ENCODE measurements around the gene OR10R2. TPM values are rescaled to one million over a fixed set of nuclear protein-coding genes. Genes with fewer than 3 reads are reported as not detected.
A peak's percentile ranks its signal among the peaks of the same experiment; 100 is the strongest.

OR10R2 gene
- total RNA-seq, 4 donors from 2014 or later = not detected

DNA sequence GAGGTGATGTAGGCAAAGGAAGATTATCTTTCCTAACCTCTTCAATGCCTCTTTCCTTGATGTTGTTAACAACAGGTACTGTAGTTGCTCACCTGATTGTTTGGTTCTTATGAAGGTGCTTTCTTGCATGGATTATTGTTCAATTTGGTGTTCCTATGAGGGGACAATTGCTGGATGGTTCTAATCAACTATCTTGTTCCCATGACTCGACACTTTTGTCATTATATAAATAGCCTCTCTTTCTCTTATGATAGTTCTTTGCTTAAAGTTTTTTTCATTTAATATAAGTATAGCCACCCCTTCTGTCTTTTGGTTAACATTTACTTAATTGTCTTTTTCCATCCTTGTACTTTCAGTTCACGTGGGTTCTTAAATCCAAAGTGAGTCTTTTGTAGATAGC, 35.5 kb downstream of the OR10R2 start:
- no peak for TF ChIP-seq POLR2A (IDR thresholded peaks at IDR 0.05)
- TF ChIP-seq, protein P1, sequence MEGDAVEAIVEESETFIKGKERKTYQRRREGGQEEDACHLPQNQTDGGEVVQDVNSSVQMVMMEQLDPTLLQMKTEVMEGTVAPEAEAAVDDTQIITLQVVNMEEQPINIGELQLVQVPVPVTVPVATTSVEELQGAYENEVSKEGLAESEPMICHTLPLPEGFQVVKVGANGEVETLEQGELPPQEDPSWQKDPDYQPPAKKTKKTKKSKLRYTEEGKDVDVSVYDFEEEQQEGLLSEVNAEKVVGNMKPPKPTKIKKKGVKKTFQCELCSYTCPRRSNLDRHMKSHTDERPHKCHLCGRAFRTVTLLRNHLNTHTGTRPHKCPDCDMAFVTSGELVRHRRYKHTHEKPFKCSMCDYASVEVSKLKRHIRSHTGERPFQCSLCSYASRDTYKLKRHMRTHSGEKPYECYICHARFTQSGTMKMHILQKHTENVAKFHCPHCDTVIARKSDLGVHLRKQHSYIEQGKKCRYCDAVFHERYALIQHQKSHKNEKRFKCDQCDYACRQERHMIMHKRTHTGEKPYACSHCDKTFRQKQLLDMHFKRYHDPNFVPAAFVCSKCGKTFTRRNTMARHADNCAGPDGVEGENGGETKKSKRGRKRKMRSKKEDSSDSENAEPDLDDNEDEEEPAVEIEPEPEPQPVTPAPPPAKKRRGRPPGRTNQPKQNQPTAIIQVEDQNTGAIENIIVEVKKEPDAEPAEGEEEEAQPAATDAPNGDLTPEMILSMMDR (IDR thresholded peaks at IDR 0.05) = no peak
- H3K27me3 ChIP-seq = no peaks in the 10 kb centered on the region
- H3K4me1 ChIP-seq = no peaks in the 10 kb centered on the region
- H3K27ac ChIP-seq = no peak overlapping the region
- no peak overlapping the region for H3K4me3 ChIP-seq
- H3K36me3 ChIP-seq = no peaks in the 10 kb centered on the region
- no peak for DNase-seq
- no peaks in the 10 kb centered on the region for H3K9me3 ChIP-seq
- intact Hi-C loops (cut with DNase I; ENCODE audit: low total_unique reads) = no loop called here

DNA sequence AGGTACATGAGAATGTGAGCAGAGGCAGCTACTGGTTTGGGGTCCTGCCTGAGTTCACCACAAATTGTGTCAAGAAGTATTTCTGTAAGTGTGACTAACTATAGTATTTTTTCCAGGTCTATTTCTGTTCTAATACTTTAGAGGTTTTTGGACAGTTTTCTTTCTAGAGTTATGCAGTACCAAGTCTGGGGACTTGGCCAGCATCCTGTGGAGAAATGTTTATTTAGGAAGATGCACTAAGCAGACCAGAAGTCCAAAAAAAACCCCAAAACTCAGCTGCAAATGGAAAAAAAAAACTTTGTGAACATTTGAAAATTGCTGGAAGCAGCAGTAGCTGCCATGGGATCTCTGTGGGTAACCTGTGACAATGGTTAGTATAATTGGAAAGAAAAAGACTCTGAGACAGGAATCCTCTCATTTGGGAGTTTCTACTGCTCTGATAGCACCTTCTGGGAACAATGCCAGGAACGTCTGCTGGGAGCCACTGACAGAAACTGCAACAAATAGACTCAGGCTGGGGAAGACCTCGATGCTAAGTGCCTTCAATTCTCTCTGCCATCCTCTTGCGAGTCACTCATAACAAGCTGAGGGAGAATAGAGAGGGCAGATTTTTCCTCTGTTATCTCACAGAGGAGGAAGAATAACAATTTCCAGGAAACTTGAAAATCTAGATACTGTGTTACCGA, 37.6 kb downstream of the OR10R2 start:
- no peaks in the 10 kb centered on the region for H3K9me3 ChIP-seq
- H3K36me3 ChIP-seq = no peaks in the 10 kb centered on the region
- no peak overlapping the region for H3K27ac ChIP-seq
- H3K4me1 ChIP-seq = no peaks in the 10 kb centered on the region
- DNase-seq = peak in 1 of 2 donors; percentile 27
- no peaks in the 10 kb centered on the region for H3K27me3 ChIP-seq
- H3K4me3 ChIP-seq = no peak overlapping the region
- intact Hi-C loops (cut with DNase I; ENCODE audit: low total_unique reads) = no loop called here
- no peak for TF ChIP-seq POLR2A (IDR thresholded peaks at IDR 0.05)
- TF ChIP-seq, protein P1 (IDR thresholded peaks at IDR 0.05) = no peak

DNA sequence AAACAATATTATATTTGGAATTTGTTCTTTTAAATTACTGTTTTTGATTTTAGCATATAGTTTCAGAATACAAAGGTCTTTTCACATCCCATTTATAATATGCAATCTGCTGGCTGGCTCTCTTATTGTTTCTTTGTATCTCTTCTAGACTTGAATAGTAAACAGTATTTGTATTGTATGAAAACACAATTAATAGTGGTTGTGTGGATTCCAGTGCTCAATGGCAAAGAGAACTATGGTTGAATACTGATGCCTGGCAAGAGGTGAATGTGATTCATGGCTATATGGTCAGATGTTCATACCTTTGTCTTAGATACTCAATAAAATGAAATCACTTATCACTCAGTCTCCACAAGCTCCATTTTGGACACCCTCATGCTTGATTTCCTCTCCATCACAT, 44.9 kb downstream of the OR10R2 start:
- DNase-seq = no peak
- TF ChIP-seq, protein P1 (IDR thresholded peaks at IDR 0.05) = no peak
- no peak for TF ChIP-seq POLR2A (IDR thresholded peaks at IDR 0.05)
- Histone ChIP-seq H3K4me1 (no peaks in the 10 kb centered on the region), H3K27me3 (no peaks in the 10 kb centered on the region), H3K27ac (no peak overlapping the region), H3K9me3 (no peaks in the 10 kb centered on the region), H3K36me3 (no peaks in the 10 kb centered on the region), H3K4me3 (no peak overlapping the region)
- intact Hi-C loops (cut with DNase I; ENCODE audit: low total_unique reads) = no loop called here

DNA sequence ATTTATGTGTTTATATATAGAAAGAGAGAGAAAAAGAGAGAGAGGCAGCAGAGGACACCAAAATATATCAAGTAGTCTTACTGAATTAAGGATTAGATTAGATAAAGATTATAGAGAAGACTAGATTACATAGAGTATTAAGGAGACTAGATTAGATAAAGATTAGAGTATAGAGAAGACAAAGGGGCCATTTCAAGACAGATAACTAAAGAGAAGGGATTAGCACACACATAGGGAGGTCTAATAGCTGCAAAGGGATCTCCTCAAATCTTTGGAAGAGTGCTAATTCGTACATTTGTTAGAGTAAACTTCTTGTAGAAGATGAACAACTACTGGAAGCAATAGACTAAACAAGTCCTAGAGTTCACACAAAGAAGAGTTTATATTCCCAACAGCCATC, 48.0 kb downstream of the OR10R2 start:
- TF ChIP-seq, protein P1 (IDR thresholded peaks at IDR 0.05) = no peak
- TF ChIP-seq POLR2A (IDR thresholded peaks at IDR 0.05) = no peak

DNA sequence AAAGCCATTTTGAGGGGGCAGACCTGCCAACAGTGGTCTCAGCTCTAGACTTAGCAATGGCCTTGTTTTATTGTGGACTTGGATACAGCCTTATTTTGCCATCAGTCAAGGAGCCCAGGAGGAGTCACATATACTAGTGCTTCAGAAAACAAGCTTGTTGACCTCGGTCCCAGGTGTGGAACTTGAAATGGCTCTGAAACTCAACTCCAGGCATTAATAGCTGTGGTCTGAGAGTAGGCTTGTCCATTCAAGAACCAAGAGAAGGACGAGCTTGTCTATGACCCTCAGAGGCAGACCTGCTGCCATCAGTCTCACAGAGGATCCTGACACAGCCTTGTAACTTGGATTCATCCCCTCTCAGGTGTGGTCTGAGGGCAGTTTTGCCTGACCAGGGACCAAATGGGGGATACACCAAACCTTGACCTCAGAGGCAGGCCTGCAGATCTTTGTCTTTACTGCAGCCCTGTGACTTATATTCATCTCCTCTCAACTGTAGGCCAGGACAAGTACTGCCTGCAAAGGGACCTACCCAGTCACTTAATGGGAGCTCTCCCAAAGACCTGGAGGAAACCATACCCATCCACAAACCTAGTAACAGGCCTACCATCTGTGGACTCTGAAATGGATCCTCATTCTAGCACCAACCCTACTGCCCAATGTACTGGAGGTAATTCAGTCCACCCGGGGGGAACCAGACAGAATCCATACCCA, 49.1 kb downstream of the OR10R2 start:
- intact Hi-C loops (cut with DNase I; ENCODE audit: low total_unique reads) = no loop called here
- no peaks in the 10 kb centered on the region for H3K27me3 ChIP-seq
- H3K27ac ChIP-seq = no peak overlapping the region
- no peaks in the 10 kb centered on the region for H3K36me3 ChIP-seq
- no peak overlapping the region for H3K4me3 ChIP-seq
- no peaks in the 10 kb centered on the region for H3K4me1 ChIP-seq
- TF ChIP-seq, protein P1 (IDR thresholded peaks at IDR 0.05) = no peak
- no peak for TF ChIP-seq POLR2A (IDR thresholded peaks at IDR 0.05)
- no peaks in the 10 kb centered on the region for H3K9me3 ChIP-seq
- no peak for DNase-seq

More for the DNA sequence above, 48.0 kb downstream of the OR10R2 start:
- Histone ChIP-seq H3K4me3 (no peak overlapping the region), H3K27me3 (no peaks in the 10 kb centered on the region), H3K4me1 (no peaks in the 10 kb centered on the region), H3K9me3 (no peaks in the 10 kb centered on the region), H3K36me3 (no peaks in the 10 kb centered on the region), H3K27ac (no peak overlapping the region)
- no peak for DNase-seq
- intact Hi-C loops (cut with DNase I; ENCODE audit: low total_unique reads) = no loop called here

All from uterus (tissue), 4 donors.